Measurements from ENCODE around the gene KIAA1210. TPM values are rescaled to one million over a fixed set of nuclear protein-coding genes. Genes with fewer than 3 reads are reported as not detected.

Gene KIAA1210
- total and polyA plus RNA-seq, 2 of the 8 experiments (the other 6 are each of a cell fraction or from before 2014, with no cell fraction given) = 0.02 TPM; not detected in 1

DNA sequence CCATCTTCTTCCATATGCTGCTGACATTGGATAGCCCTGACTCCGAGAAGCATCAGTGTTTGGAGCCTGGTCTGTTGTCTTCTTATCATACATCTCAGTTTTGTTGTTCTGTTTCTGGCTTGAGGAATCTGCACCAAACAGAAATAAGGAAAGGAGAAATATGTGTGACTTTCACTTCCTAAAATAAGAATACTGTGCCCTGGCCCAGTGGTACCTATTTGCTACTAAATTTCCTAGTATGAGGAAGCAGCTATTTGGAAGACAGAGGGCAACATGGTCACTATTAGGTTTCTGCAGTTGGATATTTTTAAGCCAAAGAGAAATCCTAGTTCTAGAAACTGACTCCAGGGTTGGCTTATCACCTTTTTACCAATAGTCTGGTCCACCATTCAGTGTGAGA lies 38.0 kb downstream of the KIAA1210 start (continued):
- TF ChIP-seq, protein P1, sequence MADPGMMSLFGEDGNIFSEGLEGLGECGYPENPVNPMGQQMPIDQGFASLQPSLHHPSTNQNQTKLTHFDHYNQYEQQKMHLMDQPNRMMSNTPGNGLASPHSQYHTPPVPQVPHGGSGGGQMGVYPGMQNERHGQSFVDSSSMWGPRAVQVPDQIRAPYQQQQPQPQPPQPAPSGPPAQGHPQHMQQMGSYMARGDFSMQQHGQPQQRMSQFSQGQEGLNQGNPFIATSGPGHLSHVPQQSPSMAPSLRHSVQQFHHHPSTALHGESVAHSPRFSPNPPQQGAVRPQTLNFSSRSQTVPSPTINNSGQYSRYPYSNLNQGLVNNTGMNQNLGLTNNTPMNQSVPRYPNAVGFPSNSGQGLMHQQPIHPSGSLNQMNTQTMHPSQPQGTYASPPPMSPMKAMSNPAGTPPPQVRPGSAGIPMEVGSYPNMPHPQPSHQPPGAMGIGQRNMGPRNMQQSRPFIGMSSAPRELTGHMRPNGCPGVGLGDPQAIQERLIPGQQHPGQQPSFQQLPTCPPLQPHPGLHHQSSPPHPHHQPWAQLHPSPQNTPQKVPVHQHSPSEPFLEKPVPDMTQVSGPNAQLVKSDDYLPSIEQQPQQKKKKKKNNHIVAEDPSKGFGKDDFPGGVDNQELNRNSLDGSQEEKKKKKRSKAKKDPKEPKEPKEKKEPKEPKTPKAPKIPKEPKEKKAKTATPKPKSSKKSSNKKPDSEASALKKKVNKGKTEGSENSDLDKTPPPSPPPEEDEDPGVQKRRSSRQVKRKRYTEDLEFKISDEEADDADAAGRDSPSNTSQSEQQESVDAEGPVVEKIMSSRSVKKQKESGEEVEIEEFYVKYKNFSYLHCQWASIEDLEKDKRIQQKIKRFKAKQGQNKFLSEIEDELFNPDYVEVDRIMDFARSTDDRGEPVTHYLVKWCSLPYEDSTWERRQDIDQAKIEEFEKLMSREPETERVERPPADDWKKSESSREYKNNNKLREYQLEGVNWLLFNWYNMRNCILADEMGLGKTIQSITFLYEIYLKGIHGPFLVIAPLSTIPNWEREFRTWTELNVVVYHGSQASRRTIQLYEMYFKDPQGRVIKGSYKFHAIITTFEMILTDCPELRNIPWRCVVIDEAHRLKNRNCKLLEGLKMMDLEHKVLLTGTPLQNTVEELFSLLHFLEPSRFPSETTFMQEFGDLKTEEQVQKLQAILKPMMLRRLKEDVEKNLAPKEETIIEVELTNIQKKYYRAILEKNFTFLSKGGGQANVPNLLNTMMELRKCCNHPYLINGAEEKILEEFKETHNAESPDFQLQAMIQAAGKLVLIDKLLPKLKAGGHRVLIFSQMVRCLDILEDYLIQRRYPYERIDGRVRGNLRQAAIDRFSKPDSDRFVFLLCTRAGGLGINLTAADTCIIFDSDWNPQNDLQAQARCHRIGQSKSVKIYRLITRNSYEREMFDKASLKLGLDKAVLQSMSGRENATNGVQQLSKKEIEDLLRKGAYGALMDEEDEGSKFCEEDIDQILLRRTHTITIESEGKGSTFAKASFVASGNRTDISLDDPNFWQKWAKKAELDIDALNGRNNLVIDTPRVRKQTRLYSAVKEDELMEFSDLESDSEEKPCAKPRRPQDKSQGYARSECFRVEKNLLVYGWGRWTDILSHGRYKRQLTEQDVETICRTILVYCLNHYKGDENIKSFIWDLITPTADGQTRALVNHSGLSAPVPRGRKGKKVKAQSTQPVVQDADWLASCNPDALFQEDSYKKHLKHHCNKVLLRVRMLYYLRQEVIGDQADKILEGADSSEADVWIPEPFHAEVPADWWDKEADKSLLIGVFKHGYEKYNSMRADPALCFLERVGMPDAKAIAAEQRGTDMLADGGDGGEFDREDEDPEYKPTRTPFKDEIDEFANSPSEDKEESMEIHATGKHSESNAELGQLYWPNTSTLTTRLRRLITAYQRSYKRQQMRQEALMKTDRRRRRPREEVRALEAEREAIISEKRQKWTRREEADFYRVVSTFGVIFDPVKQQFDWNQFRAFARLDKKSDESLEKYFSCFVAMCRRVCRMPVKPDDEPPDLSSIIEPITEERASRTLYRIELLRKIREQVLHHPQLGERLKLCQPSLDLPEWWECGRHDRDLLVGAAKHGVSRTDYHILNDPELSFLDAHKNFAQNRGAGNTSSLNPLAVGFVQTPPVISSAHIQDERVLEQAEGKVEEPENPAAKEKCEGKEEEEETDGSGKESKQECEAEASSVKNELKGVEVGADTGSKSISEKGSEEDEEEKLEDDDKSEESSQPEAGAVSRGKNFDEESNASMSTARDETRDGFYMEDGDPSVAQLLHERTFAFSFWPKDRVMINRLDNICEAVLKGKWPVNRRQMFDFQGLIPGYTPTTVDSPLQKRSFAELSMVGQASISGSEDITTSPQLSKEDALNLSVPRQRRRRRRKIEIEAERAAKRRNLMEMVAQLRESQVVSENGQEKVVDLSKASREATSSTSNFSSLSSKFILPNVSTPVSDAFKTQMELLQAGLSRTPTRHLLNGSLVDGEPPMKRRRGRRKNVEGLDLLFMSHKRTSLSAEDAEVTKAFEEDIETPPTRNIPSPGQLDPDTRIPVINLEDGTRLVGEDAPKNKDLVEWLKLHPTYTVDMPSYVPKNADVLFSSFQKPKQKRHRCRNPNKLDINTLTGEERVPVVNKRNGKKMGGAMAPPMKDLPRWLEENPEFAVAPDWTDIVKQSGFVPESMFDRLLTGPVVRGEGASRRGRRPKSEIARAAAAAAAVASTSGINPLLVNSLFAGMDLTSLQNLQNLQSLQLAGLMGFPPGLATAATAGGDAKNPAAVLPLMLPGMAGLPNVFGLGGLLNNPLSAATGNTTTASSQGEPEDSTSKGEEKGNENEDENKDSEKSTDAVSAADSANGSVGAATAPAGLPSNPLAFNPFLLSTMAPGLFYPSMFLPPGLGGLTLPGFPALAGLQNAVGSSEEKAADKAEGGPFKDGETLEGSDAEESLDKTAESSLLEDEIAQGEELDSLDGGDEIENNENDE (IDR thresholded peaks at IDR 0.05; ENCODE audit: insufficient replicate concordance, low read length) = no peak
- TF ChIP-seq NRF1 (IDR thresholded peaks at IDR 0.05; ENCODE audit: low read depth, low read length) (no peak), PHF8 (conservative IDR thresholded peaks at IDR 0.05; ENCODE audit: low read depth, low read length) (no peak), CREB1 (IDR thresholded peaks at IDR 0.05) (no peak), SUZ12 (IDR thresholded peaks at IDR 0.05; ENCODE audit: low read length) (no peak), RNF2 (IDR thresholded peaks at IDR 0.05; ENCODE audit: borderline replicate concordance, low read depth, low read length, missing control alignments, poor library complexity, severe bottlenecking) (no peak), SP1 (IDR thresholded peaks at IDR 0.05; ENCODE audit: low read depth, low read length) (no peak), POLR2A (IDR thresholded peaks at IDR 0.05; ENCODE audit: control extremely low read depth in 1 of 2, low read depth in 2 of 2, low read length in 2 of 2) (no peak), RFX5 (IDR thresholded peaks at IDR 0.05; ENCODE audit: borderline replicate concordance, low read depth, low read length) (no peak), BACH1 (IDR thresholded peaks at IDR 0.05; ENCODE audit: low read length) (no peak)

Data from H1 (cell line).